HG02943 (cell line): Measurements from ENCODE around the gene IL10RB.

Experiments
- ATAC-seq: cut with Tn5 transposase; IDR thresholded peaks from one replicate; pipeline ENCODE4 v1.9.1; 2021; ENCODE audit warnings: mild to moderate bottlenecking, low read depth, moderate library complexity; ENCODE audit not compliant: unreplicated experiment

IL10RB gene

GRCh38 chr21:33262921-33263320 lies 3.2 kb upstream of the IL10RB start:
- ATAC-seq, result no peak

GRCh38 chr21:33264561-33264960 lies 1.6 kb upstream of the IL10RB start:
- no peak for ATAC-seq

GRCh38 chr21:33265664-33266049 lies 510 bp upstream of the IL10RB start:
- ATAC-seq, result peak; percentile 26

GRCh38 chr21:33266789-33267135 lies 595 bp downstream of the IL10RB start:
- ATAC-seq, result no peak

GRCh38 chr21:33267250-33267649 lies 1.1 kb downstream of the IL10RB start:
- ATAC-seq, result no peak

GRCh38 chr21:33268393-33268736 lies 2.2 kb downstream of the IL10RB start:
- ATAC-seq, result no peak

GRCh38 chr21:33268737-33269441 lies 2.7 kb downstream of the IL10RB start:
- ATAC-seq, result peak; percentile 69

- no peak for ATAC-seq
Measured at GRCh38 chr21:33270986-33271385, 4.8 kb downstream of the IL10RB start.

- ATAC-seq, result no peak
Measured at GRCh38 chr21:33273044-33273443, 6.9 kb downstream of the IL10RB start.

GRCh38 chr21:33278721-33279120 lies 12.6 kb downstream of the IL10RB start:
- ATAC-seq, result no peak

- no peak for ATAC-seq
Measured at GRCh38 chr21:33279330-33279820, 13.2 kb downstream of the IL10RB start.

GRCh38 chr21:33281096-33281652 lies 15.0 kb downstream of the IL10RB start:
- no peak for ATAC-seq

- ATAC-seq, result no peak
Measured at GRCh38 chr21:33283203-33283602, 17.0 kb downstream of the IL10RB start.

- no peak for ATAC-seq
Measured at GRCh38 chr21:33286076-33286475, 19.9 kb downstream of the IL10RB start.

GRCh38 chr21:33286600-33287456 lies 20.7 kb downstream of the IL10RB start:
- ATAC-seq, result no peak

GRCh38 chr21:33289199-33289819 lies 23.1 kb downstream of the IL10RB start:
- no peak for ATAC-seq

GRCh38 chr21:33290441-33290840 lies 24.3 kb downstream of the IL10RB start:
- ATAC-seq, result no peak

- ATAC-seq, result no peak
Measured at GRCh38 chr21:33291686-33292085, 25.5 kb downstream of the IL10RB start.

- ATAC-seq, result no peak
Measured at GRCh38 chr21:33292724-33293123, 26.6 kb downstream of the IL10RB start.

GRCh38 chr21:33293136-33293535 lies 27.0 kb downstream of the IL10RB start:
- no peak for ATAC-seq

- no peak for ATAC-seq
Measured at GRCh38 chr21:33293811-33294216, 27.6 kb downstream of the IL10RB start.
